Measurements from ENCODE around the gene RBBP9.
A peak's percentile ranks its signal among the peaks of the same experiment; 100 is the strongest.

RBBP9 gene

DNA sequence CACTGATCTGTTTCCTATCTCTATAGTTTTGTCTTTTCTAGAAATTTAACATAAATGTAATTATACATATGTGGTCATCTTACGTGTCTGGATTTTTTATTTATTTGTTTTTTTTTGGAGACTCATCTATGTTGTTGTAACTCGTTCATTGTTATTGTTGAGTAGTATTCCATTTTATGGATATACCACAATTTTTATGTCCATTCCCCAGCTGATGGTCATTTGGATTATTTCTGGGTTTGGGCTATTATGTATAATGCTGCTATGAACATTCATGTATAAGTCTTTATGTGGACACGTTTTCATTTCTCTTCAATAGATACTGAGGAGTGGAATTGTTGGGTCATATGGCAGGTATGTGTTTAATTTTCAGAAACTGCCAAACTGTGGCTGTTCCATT lies 40.4 kb downstream of the RBBP9 start:
- DNase-seq (ENCODE audit: low read depth): no peak
- no peak overlapping the region for H3K4me3 ChIP-seq (replicated peaks; ENCODE audit: low read depth, low read length)
- TF ChIP-seq, protein P1, sequence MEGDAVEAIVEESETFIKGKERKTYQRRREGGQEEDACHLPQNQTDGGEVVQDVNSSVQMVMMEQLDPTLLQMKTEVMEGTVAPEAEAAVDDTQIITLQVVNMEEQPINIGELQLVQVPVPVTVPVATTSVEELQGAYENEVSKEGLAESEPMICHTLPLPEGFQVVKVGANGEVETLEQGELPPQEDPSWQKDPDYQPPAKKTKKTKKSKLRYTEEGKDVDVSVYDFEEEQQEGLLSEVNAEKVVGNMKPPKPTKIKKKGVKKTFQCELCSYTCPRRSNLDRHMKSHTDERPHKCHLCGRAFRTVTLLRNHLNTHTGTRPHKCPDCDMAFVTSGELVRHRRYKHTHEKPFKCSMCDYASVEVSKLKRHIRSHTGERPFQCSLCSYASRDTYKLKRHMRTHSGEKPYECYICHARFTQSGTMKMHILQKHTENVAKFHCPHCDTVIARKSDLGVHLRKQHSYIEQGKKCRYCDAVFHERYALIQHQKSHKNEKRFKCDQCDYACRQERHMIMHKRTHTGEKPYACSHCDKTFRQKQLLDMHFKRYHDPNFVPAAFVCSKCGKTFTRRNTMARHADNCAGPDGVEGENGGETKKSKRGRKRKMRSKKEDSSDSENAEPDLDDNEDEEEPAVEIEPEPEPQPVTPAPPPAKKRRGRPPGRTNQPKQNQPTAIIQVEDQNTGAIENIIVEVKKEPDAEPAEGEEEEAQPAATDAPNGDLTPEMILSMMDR (IDR thresholded peaks at IDR 0.05; ENCODE audit: low read length, missing control alignments): no peak

DNA sequence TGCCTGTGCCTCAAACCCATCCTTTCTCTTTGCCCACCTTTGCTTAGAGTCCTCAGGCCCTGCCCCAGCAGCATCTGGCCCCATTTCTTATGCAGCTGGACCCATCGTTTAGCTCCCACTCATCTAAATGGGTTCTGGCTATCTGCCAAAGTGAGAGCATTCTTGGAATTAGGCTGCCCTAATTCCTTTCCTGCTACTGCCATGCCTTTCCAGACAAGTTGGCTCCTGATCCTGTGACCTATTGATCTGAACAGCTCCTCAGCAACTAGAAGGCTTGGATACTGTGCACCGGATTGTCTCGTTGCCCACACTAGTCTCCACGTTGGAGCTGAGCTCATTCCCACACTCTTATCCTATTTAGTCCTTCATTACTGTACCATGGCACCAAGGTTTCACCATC lies 53.1 kb downstream of the RBBP9 start:
- TF ChIP-seq, protein P1 (IDR thresholded peaks at IDR 0.05; ENCODE audit: low read length, missing control alignments): no peak
- H3K4me3 ChIP-seq (replicated peaks; ENCODE audit: low read depth, low read length): no peak overlapping the region
- peak; percentile 8 for DNase-seq (ENCODE audit: low read depth)

DNA sequence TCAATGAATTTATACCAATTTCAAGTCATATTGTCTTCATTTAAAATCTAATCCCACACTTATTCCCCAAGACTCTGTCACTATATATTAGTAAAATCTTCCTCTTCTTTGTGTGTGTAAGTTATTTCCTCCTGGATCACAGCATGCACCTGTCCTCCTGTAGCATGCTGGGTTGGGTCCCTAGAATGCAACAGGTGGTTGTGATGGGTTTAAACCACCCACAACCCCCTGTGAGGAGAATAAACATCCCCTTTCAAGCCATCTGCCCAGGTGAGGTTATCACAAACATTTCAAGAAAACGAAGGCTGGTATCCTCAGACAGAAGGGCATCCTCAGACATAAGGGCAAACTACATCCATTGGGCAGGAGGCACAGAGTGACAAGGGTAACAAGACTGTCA lies 56.6 kb downstream of the RBBP9 start:
- DNase-seq (ENCODE audit: low read depth): no peak
- no peak overlapping the region for H3K4me3 ChIP-seq (replicated peaks; ENCODE audit: low read depth, low read length)
- TF ChIP-seq, protein P1 (IDR thresholded peaks at IDR 0.05; ENCODE audit: low read length, missing control alignments): no peak

DNA sequence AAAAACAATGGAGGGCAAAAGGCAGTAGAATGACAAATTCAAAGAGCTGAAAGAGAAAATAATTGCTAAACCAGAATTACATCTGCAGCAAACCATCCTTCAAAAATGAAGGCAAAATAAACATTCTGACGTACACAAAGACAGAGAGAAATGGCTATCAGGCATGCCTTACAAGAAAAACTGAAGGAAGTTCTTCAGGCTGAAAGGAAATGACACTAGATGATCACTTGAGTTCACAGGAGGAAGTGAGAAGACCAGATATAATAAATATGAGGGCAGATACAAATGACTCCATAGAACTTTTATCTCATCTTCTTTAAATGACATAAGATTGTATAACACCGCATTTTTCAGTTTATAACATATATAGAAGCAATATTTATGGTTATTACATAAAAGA lies 60.2 kb downstream of the RBBP9 start:
- DNase-seq (ENCODE audit: low read depth): no peak
- TF ChIP-seq, protein P1 (IDR thresholded peaks at IDR 0.05; ENCODE audit: low read length, missing control alignments): no peak
- H3K4me3 ChIP-seq (replicated peaks; ENCODE audit: low read depth, low read length): no peak overlapping the region
